Stimulated activated CD4-positive, alpha-beta T cell treated with anti-CD3 and anti-CD28 coated beads, TNF-alpha, amount 100 ng/mL, for 48 hours (primary cell): ENCODE measurements around the gene DPF3.
A peak's percentile ranks its signal among the peaks of the same experiment; 100 is the strongest.

Source experiments
- DNase-seq, 3 donors: peaks; one replicate each; pipeline ENCODE4 v3.0.0-alpha.2; 2020; ENCODE audit warnings: low read depth in 3 of 3

Gene DPF3

DNA sequence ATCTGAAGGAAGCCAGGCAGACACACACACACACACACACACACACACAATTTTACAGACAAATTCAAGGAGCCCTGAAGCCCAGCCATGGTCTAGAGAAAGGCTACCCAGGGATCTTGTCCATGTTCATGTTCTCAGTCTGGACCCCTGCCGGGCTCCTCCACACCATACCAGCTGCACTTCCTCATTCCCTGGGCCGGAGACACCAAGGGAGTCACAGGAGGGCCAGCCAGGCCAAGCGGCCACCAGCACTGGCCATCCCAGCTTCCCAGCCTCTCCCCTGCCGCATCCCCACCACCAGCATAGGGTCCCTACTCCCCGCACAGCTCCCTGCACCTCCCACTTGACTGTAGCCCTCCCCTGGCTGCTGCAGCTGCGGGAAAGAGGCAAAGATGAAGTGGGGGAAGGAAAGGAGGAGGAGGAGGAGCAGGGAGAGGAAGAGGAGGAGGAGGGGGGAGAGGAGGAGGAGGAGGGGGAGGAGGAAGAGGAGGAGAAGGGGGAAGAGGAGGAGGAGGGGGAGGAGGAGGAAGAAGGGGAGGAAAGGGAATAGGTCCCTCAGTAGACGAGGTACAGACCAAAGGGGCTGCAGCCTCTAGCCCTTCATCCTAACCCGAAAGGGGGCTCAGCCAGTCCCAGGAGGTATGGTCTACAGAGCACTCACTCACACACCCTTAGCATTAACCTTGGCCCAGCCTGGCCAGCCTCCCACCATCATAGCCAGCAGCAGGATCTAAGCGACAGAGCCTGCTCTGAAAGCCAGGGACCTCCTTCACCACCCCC lies 293.2 kb downstream of the DPF3 start:
- no peak for DNase-seq

DNA sequence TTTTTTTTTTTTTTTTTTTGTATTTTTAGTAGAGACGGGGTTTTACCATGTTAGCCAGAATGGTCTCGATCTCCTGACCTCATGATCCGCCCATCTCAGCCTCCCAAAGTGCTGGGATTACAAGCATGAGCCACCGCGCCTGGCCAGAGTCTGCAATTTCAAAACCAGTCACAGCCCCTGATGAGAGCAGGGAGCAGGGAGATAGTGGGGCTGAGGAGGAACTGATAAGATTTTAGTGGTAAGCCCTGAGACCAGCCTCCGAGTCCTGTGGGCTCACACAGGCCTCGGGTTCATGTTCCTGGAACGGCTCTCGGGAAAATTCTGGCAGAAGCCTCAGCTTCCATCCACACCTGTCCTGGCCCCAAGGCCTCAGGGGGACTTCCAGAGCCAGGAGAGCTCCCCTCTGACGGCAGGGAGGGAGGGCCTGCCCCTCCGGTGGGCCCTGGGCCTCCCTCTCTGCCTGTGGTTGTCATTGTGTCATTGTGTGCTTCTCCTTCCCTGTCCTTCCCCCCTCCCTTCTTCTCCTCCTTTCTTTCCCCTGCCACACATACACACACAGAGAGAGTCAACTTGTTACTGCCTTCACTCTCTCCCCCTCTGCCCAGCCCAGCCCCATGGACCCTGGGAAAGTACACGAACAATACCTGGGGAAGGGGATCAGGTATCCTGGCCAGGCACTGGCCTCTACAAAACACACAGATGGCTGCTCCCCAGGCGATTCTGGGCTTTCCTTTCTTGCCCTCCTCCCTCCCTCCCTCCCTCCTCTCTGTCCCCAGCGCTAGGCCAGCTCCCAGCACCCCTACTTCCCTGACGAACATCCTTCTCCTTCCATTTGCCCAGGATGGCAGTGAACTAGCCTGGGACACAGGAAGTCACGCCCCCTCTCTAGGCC lies 294.1 kb downstream of the DPF3 start:
- no peak for DNase-seq

- DNase-seq, result no peak
Measured at GRCh38 chr14:72598306-72598705, 295.6 kb downstream of the DPF3 start.

DNA sequence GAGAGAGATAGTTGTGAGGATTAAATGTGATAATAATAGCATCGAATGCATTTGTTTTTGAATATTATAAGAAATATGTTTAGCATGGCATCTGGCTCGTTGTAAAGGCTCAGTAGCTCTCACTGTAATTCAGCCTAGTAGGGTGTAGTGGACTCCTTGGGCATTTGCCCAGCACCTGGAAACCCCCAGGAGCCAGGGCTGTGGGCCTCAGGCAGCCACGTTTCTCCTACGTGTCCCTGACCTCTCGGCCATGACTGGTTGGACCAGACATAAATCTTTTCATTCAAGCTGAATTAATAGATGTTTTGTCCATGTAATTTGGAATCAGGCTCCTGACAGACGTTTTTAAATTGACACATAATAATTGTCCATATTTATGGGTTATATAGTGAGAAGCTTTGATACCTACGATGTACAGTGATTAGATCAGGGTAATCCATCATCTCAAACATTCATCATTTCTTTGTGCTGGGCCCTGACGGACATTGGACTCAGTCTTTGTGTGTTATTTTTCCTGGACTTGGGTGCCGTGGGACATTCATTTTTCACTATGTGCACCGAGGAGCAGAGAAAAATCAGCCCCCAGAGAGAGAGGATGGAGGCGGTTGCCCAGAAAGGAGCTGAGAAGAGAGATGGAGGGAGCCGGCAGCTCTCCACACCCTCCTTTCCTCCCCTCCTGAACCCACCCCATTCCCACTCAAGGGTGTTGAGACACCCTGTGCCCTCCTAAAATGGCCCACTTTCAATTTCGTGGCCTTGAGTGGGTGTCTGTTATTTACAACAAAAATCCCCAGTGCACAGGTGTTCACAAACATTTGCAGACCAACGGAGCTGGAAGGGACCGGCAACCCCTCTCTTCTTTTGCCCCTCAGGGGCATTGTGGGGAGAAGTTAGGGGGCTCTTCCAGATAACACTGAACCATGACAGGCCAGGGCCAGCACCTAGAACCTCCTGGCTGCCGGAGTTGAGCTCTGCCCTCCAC lies 296.4 kb downstream of the DPF3 start:
- DNase-seq, result no peak

- no peak for DNase-seq
Measured at GRCh38 chr14:72595152-72595862, 298.6 kb downstream of the DPF3 start.

DNA sequence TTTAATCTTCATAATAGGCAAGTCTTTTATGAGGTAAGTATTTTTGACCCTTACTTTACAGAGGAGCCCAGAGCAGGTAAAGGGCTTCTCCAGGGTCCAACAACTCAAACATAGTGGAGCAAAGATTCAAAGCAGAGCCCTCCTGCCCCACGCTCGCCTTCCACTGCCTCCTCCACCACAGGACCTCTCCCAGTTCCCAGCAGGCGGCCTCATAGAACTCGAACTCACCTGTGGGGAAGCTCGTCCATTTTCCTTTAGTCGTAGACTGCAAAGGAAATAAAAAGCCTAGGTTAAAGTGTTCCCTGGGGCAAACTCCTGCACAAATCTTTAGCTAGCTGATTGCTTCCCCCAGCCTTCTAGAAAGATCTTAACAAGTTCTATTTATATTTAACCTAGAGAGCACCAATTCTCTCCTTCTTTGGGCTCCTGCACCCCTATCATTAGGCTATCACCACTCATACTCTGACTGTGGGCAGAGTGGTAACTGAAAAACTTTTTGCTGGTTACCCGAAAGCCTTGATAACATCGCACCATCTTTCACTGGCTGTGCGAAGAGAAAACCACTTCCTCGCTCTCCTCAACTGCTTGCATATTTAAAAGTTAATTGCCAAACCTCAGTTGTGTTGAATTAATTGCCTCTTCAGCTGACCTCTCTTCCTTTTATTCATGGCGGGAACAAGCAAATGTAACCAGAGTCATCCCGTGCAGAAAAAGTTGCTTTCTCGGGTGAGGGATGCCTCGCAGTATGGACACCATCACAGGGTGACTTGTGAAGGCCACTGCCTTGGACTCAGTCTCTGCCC lies 299.6 kb downstream of the DPF3 start:
- DNase-seq, result peak in 1 of 3 donors; percentile 5

- no peak for DNase-seq
Measured at GRCh38 chr14:72591391-72591790, 302.5 kb downstream of the DPF3 start.

GRCh38 chr14:72590577-72590976 lies 303.3 kb downstream of the DPF3 start:
- no peak for DNase-seq

DNA sequence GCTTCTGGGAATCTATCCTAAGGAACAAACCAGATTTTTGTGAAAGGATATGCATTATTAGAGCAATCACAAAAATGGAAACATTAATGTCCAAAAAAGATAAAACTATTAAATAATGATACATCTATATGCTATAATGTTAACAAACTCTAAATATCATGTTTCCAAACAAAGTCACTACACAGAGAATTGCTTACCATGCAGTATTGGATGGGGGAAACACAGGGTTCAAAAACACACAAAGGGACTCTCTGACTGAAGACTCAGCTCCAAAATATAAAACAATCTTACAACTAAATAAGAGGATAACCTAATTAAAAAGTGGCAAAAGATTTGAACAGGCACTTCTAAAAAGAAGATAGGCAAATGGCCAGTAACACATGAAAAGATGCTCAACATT lies 304.2 kb downstream of the DPF3 start:
- no peak for DNase-seq

DNA sequence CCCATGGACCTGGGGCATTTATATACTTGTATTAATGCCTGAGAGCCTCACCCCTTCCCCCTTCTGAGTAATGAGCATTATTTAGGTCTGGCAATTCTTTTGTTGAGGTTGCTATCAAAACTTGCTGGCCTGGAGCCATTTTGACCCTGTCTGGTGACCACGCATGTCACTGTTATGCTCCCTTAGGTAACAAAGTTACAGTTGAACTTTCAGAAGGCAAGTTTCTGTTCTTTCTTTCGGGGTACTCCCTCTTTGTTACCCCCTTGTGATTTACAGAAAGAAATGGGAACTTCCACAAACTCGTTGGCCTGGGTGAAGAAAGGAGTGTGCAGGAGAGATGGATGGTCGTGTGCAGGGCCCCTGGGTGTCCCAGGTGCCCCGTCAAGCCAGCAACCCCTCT lies 305.4 kb downstream of the DPF3 start:
- no peak for DNase-seq

DNA sequence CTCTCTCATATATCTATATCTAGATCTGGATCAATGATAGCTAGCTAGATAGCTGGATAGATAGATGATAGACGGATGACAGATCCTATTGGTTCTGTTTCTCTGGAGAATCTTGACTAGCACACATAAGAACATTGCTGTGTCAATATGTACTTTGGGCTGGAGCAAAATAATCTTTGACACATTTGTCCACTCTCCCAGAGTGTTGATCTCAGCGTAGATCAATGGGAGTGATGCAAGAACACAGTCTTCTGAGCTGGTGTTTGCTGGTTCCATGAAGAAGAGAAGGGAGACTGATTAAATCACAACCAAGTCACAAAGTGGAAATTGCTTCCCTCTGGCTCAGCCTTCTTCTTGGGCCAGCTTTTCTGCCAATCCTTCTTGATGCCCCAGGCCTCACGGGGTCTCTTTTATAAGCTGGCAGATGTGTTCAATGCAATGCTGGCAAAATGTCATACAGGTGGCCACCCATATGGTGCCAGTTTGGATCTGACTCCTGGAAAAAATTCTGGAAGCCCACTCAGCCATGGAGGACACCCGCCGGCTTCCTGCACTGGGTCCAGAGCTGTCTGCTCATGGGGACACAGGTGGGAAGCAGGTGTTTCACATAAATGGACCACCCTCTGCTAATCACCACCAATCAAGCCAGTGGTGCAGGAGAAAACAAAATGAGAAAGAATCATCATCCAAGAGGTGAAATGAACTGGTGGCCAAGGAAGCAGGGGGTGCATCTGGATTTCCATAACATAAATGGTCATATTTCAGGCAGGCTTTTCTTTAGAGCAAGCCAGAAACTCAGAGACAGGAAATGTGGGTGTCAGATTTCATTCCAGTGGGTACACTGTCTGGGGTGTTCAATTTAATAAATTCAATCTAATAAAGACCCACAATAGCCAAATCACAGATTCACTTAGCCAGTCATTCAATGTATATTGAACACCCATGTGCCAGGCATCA lies 310.3 kb downstream of the DPF3 start:
- no peak for DNase-seq

DNA sequence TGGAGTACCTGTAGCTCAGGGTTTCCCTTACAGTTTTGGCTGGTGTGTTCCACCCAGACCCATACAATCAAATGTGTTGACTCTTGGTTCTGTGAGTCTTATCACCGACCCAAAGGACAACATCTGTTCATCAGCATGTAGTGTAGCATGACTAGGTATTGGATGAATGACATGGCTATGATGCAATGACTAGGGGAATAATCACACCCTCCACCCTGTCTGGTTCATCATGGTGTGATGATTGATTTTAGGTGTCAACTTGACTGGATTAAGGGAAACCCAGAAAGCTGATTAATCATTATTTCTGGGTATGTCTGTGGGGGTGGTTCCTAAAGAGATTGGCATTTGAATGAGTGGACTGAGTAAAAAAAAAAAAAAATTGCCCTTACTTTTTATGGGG lies 311.3 kb downstream of the DPF3 start:
- DNase-seq, result no peak

DNA sequence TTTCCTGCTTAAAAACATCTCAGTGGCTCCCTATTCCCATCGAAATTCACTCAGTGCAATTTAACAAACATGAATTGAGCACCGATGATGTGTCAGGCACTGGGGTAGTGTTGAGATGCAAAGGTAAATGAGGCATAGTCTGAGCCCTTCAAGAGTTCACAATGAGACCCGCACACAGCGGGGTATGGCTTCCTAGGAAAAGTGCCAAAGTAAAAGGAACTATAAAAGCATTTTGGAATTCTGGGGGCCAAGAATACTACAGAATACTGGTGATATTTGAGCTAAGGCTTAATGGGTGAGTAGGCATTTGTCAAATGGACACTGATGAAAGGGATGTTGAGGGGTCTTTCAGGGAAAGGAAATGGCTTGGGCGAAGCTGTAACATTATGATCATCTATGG lies 315.4 kb downstream of the DPF3 start:
- DNase-seq, result no peak

- DNase-seq, result no peak
Measured at GRCh38 chr14:72577521-72577920, 316.4 kb downstream of the DPF3 start.

DNA sequence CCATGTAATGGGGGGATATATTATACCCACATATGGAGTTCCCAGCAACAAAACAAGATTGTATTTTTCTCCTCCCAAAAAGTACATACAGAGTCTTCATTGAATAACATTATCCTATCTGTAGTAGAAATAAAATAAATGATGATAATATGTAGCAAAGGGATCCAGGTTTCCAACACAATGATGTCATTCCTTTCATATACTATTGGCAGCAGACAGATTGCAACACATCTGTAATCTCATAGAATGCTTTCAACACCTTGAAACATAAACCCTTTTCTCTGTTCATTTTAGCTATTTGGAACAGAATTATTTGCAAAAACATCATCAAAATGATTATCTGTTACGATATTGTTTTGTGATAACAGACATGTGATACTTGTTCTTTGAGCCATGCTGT lies 317.6 kb downstream of the DPF3 start:
- no peak for DNase-seq

DNA sequence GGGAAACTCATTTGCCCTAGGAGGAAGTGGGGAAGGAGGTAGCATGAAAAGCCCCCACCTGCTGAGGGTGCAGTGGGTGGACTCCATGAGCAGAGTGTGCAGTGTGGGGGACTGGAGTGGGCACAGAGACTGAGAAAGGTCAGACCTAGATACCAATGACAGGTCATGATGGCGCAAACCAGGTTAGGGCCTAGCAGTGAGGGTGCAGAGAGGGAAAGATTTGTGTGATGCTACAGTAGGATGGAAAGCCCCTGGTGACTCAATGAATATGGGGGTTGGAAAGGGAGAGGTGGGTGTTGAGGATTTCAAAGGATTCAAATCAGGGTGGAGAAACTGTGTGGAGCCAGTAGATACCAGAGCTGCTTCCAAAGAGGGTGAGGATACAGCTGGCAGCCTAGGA lies 319.2 kb downstream of the DPF3 start:
- DNase-seq, result no peak

- DNase-seq, result no peak
Measured at GRCh38 chr14:72573725-72574417, 320.0 kb downstream of the DPF3 start.
